ENCODE measurements around the gene SARS2. TPM values are rescaled to one million over a fixed set of nuclear protein-coding genes. Genes with fewer than 3 reads are reported as not detected.

Gene SARS2
- polyA plus RNA-seq, 3 donors from 2014 or later = 12.7 to 21.7 (median 19.6) TPM

- peak overlapping the region; percentile 88 to 97 (median 94) for H3K27ac Mint-ChIP-seq
- peaks cover 4 to 18% (median 9%) of the 10 kb centered on the region in 3 donors for H3K36me3 Mint-ChIP-seq
- DNase-seq = peak; percentile 91 to 95 (median 95)
- H3K4me1 Mint-ChIP-seq = peaks cover 39 to 42% of the 10 kb centered on the region in 2 donors
- H3K4me3 Mint-ChIP-seq = peak overlapping the region; percentile 89 to 96 (median 90)
- H3K9me3 Mint-ChIP-seq = no peaks in the 10 kb centered on the region
- H3K27me3 Mint-ChIP-seq (ENCODE audit: low read depth in 3 of 3) = peaks cover 8 to 13% (median 12%) of the 10 kb centered on the region in 3 donors
Measured at GRCh38 chr19:38869836-38870607, 60.5 kb downstream of the SARS2 start.

GRCh38 chr19:38869160-38869835 lies 61.3 kb downstream of the SARS2 start:
- H3K4me1 Mint-ChIP-seq = peaks cover 47 to 49% of the 10 kb centered on the region in 2 donors
- H3K36me3 Mint-ChIP-seq = peaks cover 4 to 18% (median 9%) of the 10 kb centered on the region in 3 donors
- H3K27ac Mint-ChIP-seq = peak overlapping the region; percentile 88 to 97 (median 94)

GRCh38 chr19:38868551-38868950 lies 62.0 kb downstream of the SARS2 start:
- DNase-seq = no peak
- Mint-ChIP-seq H3K4me1 (peaks cover 50 to 53% of the 10 kb centered on the region in 2 donors), H3K27me3 (ENCODE audit: low read depth in 3 of 3) (peaks cover 14 to 23% (median 22%) of the 10 kb centered on the region in 3 donors), H3K36me3 (peaks cover 4 to 15% (median 9%) of the 10 kb centered on the region in 3 donors), H3K4me3 (peak overlapping the region; percentile 89 to 96 (median 90)), H3K9me3 (no peaks in the 10 kb centered on the region), H3K27ac (peak overlapping the region; percentile 77 to 96 (median 91))

More at GRCh38 chr19:38869160-38869835, 61.3 kb downstream of the SARS2 start:
- H3K4me3 Mint-ChIP-seq = peak overlapping the region; percentile 89 to 96 (median 90)
- peaks cover 12 to 20% (median 19%) of the 10 kb centered on the region in 3 donors for H3K27me3 Mint-ChIP-seq (ENCODE audit: low read depth in 3 of 3)
- DNase-seq = peak; percentile 44 to 48 (median 45)
- H3K9me3 Mint-ChIP-seq = no peaks in the 10 kb centered on the region

GRCh38 chr19:38867171-38867780 lies 63.3 kb downstream of the SARS2 start:
- H3K4me1 Mint-ChIP-seq = peaks cover 62% of the 10 kb centered on the region in 2 donors
- DNase-seq = no peak
- H3K4me3 Mint-ChIP-seq = peak overlapping the region in 1 of 5 donors; percentile 35
- H3K9me3 Mint-ChIP-seq = no peaks in the 10 kb centered on the region
- H3K27me3 Mint-ChIP-seq (ENCODE audit: low read depth in 3 of 3) = peaks cover 14 to 26% (median 23%) of the 10 kb centered on the region in 3 donors
- peaks cover 0 to 9% (median 3%) of the 10 kb centered on the region in 3 donors for H3K36me3 Mint-ChIP-seq
- peak overlapping the region in 5 of 6 donors; percentile 35 to 81 (median 64) for H3K27ac Mint-ChIP-seq

Other genes with a start within 250 kb of the SARS2 start
- gene CAPN12, start 186.3 kb downstream of the SARS2 start, polyA plus RNA-seq = 10 to 100 TPM; 25.7 to 72.8 (median 55.1) TPM
- gene LGALS7, start 157.2 kb downstream of the SARS2 start, polyA plus RNA-seq = not detected
- not detected for gene LGALS7B, start 141.6 kb downstream of the SARS2 start, polyA plus RNA-seq
- gene LGALS4, start 117.8 kb downstream of the SARS2 start, polyA plus RNA-seq = not detected
- gene ECH1, start 99.0 kb downstream of the SARS2 start, polyA plus RNA-seq = 100 to 1,000 TPM; 243 to 337 (median 327) TPM
- 10 to 100 TPM; 16.8 to 89.6 (median 69.0) TPM for gene HNRNPL, start 80.8 kb downstream of the SARS2 start, polyA plus RNA-seq
- gene RINL, start 52.5 kb downstream of the SARS2 start, polyA plus RNA-seq = 10 to 100 TPM; 20.3 to 64.9 (median 47.3) TPM
- gene SIRT2, start 31.1 kb downstream of the SARS2 start, polyA plus RNA-seq = 100 to 1,000 TPM in 2 of 3 donors, 10 to 100 TPM in 1; 96.8 to 114 (median 112) TPM
- 10 to 100 TPM; 10.0 to 31.1 (median 24.0) TPM for gene NFKBIB, start 30.8 kb downstream of the SARS2 start, polyA plus RNA-seq
- not detected for gene CCER2, start 18.6 kb downstream of the SARS2 start, polyA plus RNA-seq
- gene MRPS12, start 181 bp upstream of the SARS2 start, polyA plus RNA-seq = 100 to 1,000 TPM; 120 to 175 (median 127) TPM
- not detected for gene FBXO17, start 45.0 kb upstream of the SARS2 start, polyA plus RNA-seq
- under 1 TPM in 1 of 3 donors, not detected in 2; 0.48 TPM for gene FBXO27, start 101.8 kb upstream of the SARS2 start, polyA plus RNA-seq
- gene ACP7, start 153.6 kb upstream of the SARS2 start, polyA plus RNA-seq = not detected
- 1 to 10 TPM in 2 of 3 donors, under 1 TPM in 1; 0.68 to 2.1 (median 1.5) TPM for gene PAK4, start 195.0 kb upstream of the SARS2 start, polyA plus RNA-seq

Measured in immature natural killer cell (primary cell).